ENCODE results near the gene GJA9.
"Not testable (repeated sequence)": the region's sequence is repeated elsewhere in the genome, so short reads cannot be mapped to it uniquely, and the experiment has no call there.

The GJA9 gene

GRCh38 chr1:38881487-38881886 is at the start of gene GJA9:
GJA9 (minus strand) TSS chr1:38881587; CDS start chr1:38876098, 5,489 bp downstream.
- no peak for FAIRE-seq

- no peak for FAIRE-seq
These were observed 48.1 kb upstream of the GJA9 start for GRCh38 chr1:38929476-38929875.

- FAIRE-seq, result no peak
These were observed 47.7 kb upstream of the GJA9 start for GRCh38 chr1:38929054-38929453.

DNA sequence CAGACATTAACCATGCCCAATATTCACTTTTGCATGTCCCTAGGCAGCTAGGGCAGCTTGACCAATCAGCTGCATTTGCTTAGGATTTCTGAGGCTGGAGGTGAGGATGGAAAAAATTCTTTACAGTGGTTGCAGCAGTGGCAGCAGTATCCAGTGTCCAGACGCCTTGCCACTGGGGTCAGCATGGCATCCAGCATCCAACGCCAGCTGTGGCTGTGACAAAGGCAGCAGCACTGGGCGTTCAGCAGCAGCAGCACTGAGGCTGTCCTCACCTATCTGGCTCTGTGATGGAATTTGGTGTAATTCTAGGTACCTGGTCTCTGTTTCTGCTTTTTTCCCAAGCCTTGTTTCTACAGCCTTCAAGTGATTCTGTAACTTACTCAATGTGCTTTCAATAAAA is 44.7 kb upstream of the GJA9 start:
- FAIRE-seq, result no peak

DNA sequence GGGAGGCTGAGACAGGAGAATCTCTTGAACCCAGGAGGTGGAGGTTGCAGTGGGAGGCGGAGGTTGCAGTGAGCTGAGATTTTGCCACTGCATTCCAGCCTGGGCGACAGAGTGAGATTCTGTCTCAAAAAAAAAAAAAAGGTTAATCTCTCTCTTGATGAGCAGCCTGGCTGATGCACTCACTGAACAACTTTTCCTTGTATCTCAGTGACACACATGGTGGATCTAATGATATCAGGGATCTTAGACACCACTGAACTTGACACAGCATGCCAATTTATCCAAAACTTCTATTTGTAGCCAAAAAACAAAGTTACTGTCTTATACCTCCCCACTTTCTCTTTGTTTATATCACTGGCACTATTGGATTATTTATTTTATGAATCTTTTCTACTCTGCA is 44.0 kb upstream of the GJA9 start:
- FAIRE-seq, result no peak

GRCh38 chr1:38923607-38924006 is 42.2 kb upstream of the GJA9 start:
- no peak for FAIRE-seq

- no peak for FAIRE-seq
These were observed 37.7 kb upstream of the GJA9 start for GRCh38 chr1:38919130-38919529.

DNA sequence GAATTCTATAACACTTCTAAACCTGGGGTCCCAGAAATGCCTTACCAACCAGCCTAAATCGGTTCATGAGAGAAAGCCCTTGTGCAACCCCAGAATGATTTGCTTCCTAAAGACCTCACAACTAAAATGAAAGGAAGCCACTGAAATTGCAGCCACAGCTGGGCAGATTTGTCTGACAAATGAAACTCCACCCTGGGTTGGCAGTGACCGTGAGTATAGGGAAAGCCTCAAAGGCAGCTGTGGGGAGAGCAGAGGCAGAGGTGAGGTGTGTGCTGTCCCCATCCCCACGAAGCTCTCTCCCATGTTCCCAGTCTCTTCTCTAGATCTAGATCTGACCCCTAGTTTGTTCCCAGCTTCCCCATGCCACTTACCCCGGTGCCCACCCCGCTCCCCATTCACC is 37.2 kb upstream of the GJA9 start:
- no peak for FAIRE-seq

GRCh38 chr1:38917772-38918171 is 36.4 kb upstream of the GJA9 start:
- no peak for FAIRE-seq

DNA sequence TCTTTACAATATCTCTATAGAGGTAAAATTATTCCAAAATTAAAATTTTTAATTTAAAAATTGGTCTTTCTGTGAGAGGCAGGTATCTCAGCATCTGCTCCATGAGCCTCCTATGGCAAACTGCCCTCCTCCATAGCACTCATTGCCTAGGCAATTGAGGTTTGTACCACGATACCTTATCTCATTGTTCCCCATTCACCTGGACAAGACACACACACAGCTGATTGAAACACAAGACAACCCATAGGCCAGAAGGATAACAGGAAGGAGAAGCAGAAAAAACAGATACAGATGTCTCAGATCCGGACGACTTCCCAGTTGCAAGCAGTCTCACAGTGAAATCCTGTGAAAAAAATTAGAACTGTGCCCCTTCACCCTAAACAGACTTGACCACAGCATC is 36.0 kb upstream of the GJA9 start:
- FAIRE-seq, result no peak

GRCh38 chr1:38915352-38915948 is 34.1 kb upstream of the GJA9 start:
- no peak for FAIRE-seq

DNA sequence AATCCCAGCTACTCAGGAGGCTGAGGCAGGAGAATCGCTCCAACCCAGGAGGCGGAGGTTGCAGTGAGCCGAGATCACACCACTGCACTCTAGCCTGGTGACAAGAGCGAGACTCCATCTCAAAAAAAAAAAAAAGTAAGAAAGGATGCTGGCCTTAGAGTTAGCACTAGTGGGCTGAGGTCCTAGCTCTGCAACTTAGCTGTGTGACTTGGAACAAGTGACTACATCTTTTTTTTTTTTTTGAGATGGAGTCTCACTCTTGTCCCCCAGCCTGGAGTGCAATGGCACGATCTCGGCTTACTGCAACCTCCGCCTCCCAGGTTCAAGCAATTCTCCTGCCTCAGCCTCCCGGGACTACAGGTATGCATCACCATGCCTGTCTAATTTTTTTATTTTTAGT is 33.5 kb upstream of the GJA9 start:
- not testable (repeated sequence) for FAIRE-seq

GRCh38 chr1:38908821-38909220 is 27.4 kb upstream of the GJA9 start:
- FAIRE-seq, result no peak

DNA sequence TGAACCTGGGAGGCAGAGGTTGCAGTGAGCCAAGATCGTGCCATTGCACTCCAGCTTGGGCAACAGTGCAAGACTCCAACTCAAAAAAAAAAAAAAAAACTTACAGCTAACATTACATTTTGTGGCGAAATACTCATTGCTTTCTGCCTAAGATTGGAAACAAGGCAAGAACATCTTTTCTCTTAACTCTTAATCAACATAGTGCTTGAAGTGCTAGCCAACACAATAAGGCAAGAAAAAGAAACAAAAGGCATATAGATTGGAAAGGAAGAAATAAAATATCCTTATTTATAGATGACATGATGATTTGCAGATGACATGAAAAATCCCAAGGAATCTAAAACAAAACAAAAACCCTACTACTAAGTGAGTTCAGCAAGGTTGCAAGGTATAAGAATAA is 24.6 kb upstream of the GJA9 start:
- FAIRE-seq, result no peak

DNA sequence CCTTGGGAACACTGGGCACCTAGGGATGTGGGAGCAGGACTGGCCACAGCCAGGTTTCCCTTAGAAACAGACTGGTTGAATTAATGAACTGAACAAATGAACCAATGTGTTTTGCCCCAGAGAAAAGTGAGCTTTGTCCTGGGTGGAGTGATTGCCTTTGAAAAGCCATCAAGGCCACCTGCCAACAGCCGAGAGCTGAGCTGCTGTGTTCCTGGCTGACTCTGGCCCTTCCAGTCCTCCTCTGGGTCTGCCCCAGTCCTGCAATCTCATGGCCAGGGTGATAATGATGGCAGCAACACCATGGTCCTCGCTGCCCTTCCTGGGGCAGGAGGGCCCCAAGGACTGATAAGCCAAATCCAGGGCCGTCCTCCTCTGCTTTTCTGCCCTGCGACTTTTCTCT is 18.2 kb upstream of the GJA9 start:
- no peak for FAIRE-seq

- FAIRE-seq, result no peak
These were observed 17.4 kb upstream of the GJA9 start for GRCh38 chr1:38898653-38899230.

- no peak for FAIRE-seq
These were observed 14.8 kb upstream of the GJA9 start for GRCh38 chr1:38896169-38896568.

DNA sequence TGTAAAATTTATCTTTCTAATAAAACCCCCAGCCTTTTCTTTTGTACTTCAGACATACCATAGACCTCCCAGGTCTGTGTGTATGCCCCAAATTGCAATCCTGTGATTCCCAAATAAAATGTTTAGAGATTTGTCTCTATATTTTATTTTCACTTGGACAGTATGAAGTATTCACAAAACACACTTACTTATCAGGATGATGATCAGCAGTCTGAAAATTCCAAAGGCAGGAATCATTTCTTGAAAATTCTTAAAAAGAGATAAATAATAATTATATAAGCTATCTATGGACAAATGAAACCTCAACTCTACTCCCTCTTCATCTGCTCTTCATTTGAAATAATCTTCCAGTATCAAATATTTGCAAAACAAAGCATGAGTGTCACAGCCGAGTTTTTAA is 11.6 kb upstream of the GJA9 start:
- no peak for FAIRE-seq

GRCh38 chr1:38891753-38892152 is 10.4 kb upstream of the GJA9 start:
- FAIRE-seq, result no peak

GRCh38 chr1:38889589-38889988 is 8.2 kb upstream of the GJA9 start:
- no peak for FAIRE-seq

- FAIRE-seq, result no peak
These were observed 7.3 kb upstream of the GJA9 start for GRCh38 chr1:38888423-38889333.

- no peak for FAIRE-seq
These were observed 3.7 kb upstream of the GJA9 start for GRCh38 chr1:38885092-38885491.

- FAIRE-seq, result no peak
These were observed 5.6 kb downstream of the GJA9 start for GRCh38 chr1:38875811-38876210.
